Measurements from ENCODE around the gene SKI.

The SKI gene

DNA sequence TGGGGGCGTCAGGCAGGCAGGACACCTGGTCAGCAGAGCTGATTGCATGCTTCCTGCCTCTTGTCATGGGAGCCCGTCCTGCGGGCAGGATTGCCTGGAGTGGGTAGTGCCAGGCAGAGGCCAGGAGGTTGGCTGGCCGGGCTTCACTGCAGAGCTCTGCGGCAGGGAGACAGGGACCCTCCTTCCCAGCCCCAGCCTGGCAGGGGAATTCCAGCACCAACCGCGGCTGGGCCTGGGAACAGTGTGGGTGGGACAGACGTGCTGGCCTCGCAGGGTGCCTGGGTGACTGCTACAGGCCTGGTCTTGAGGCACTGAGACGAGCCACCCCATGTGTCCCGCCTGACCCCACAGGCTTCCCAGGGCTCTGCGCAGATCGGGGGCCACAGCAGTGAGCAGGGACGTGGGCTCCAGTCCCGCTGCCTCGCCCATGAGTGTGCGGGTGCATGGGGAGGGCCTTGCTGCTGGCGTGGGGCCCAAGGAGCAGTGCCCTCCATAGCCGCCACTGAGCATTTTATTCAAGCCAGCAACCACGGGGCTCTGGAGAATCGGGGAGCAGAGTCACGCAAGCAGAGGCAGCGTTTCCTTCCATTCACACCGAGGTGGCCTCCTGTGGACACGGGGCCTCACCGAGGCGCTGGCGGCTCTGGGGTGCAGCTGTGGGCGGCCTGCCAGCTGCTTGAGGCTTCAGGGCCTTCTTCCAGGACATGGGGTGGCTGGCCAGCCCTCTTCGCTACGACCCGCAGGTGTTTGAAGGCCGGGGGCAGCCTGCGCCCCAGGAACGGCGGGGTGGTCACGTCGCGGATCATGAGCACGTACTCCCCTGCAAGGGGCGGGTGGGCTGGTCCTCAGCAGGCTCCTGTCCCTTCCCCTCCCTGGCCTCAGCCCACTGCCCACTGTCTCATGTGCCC, 92.9 kb downstream of the SKI start:
- Histone ChIP-seq H3K27ac (ENCODE audit: low read length) (no peak overlapping the region), H3K9me3 (replicated peaks; ENCODE audit: insufficient read depth, low read length) (no peaks in the 10 kb centered on the region), H3K36me3 (replicated peaks; ENCODE audit: insufficient read depth, low read length) (no peaks in the 10 kb centered on the region), H3K79me2 (ENCODE audit: low read length) (no peaks in the 10 kb centered on the region), H3K27me3 (replicated peaks; ENCODE audit: insufficient read depth, low read length) (peaks cover 96% of the 10 kb centered on the region), H3F3A (ENCODE audit: insufficient read depth, low read length) (no peaks in the 10 kb centered on the region), H3K4me1 (ENCODE audit: low read length) (no peaks in the 10 kb centered on the region), H3K9me2 (replicated peaks; ENCODE audit: insufficient read depth, low read length) (no peaks in the 10 kb centered on the region), H2AFZ (ENCODE audit: low read length) (no peak overlapping the region), H3K4me3 (ENCODE audit: low read length) (no peak overlapping the region), H3K9ac (ENCODE audit: low read length) (no peak overlapping the region), H3K4me2 (ENCODE audit: low read depth, low read length) (no peak overlapping the region), H4K20me1 (ENCODE audit: insufficient read depth, low read length) (no peaks in the 10 kb centered on the region)
- no peak for DNase-seq
- TF ChIP-seq, protein P1, sequence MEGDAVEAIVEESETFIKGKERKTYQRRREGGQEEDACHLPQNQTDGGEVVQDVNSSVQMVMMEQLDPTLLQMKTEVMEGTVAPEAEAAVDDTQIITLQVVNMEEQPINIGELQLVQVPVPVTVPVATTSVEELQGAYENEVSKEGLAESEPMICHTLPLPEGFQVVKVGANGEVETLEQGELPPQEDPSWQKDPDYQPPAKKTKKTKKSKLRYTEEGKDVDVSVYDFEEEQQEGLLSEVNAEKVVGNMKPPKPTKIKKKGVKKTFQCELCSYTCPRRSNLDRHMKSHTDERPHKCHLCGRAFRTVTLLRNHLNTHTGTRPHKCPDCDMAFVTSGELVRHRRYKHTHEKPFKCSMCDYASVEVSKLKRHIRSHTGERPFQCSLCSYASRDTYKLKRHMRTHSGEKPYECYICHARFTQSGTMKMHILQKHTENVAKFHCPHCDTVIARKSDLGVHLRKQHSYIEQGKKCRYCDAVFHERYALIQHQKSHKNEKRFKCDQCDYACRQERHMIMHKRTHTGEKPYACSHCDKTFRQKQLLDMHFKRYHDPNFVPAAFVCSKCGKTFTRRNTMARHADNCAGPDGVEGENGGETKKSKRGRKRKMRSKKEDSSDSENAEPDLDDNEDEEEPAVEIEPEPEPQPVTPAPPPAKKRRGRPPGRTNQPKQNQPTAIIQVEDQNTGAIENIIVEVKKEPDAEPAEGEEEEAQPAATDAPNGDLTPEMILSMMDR (IDR thresholded peaks at IDR 0.05; ENCODE audit: low read length) = no peak
- TF ChIP-seq EZH2 (optimal IDR thresholded peaks at IDR 0.05; ENCODE audit: low read depth, low read length) (no peak), EZH2phosphoT487 (IDR thresholded peaks at IDR 0.05; ENCODE audit: low read length) (no peak)

DNA sequence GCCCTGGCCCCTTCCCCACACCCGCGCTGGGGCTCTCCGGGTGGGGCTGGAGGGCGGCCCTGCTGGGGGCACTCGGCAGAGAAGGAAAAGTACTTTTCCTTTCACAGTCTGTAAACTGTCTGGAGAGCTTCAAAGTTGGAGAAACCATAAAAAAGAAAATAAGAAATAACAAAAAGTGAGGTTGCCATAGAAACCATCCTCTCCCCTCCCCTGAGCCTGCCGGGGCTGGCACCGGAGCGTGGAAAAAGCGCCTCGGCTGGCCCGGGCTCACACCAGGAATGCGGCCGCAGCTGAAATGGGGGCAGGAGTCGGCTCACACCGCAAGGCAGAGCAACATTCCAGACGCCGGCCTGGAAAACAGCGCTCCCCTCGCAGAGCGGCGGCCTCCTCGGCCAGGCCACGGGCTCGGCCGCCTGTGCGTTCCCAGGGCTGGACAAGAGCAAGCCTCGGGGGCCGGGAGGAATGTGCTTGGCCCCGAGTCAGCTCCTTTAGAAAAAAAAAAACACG, 94.0 kb downstream of the SKI start:
- Histone ChIP-seq H3K79me2 (ENCODE audit: low read length) (no peaks in the 10 kb centered on the region), H3K27me3 (replicated peaks; ENCODE audit: insufficient read depth, low read length) (peaks cover 96% of the 10 kb centered on the region), H3K27ac (ENCODE audit: low read length) (no peak overlapping the region), H2AFZ (ENCODE audit: low read length) (no peak overlapping the region), H3K9me3 (replicated peaks; ENCODE audit: insufficient read depth, low read length) (no peaks in the 10 kb centered on the region), H3K4me2 (ENCODE audit: low read depth, low read length) (no peak overlapping the region), H3K9me2 (replicated peaks; ENCODE audit: insufficient read depth, low read length) (no peaks in the 10 kb centered on the region), H3F3A (ENCODE audit: insufficient read depth, low read length) (no peaks in the 10 kb centered on the region), H3K36me3 (replicated peaks; ENCODE audit: insufficient read depth, low read length) (no peaks in the 10 kb centered on the region), H3K4me3 (ENCODE audit: low read length) (no peak overlapping the region), H3K9ac (ENCODE audit: low read length) (no peak overlapping the region), H4K20me1 (ENCODE audit: insufficient read depth, low read length) (no peaks in the 10 kb centered on the region), H3K4me1 (ENCODE audit: low read length) (no peaks in the 10 kb centered on the region)
- TF ChIP-seq, protein P1 (IDR thresholded peaks at IDR 0.05; ENCODE audit: low read length) = no peak
- 0 out of 2 replicates have a peak, but pooled peaks have one; percentile 20 for TF ChIP-seq EZH2phosphoT487 (IDR thresholded peaks at IDR 0.05; ENCODE audit: low read length)
- DNase-seq = no peak

DNA sequence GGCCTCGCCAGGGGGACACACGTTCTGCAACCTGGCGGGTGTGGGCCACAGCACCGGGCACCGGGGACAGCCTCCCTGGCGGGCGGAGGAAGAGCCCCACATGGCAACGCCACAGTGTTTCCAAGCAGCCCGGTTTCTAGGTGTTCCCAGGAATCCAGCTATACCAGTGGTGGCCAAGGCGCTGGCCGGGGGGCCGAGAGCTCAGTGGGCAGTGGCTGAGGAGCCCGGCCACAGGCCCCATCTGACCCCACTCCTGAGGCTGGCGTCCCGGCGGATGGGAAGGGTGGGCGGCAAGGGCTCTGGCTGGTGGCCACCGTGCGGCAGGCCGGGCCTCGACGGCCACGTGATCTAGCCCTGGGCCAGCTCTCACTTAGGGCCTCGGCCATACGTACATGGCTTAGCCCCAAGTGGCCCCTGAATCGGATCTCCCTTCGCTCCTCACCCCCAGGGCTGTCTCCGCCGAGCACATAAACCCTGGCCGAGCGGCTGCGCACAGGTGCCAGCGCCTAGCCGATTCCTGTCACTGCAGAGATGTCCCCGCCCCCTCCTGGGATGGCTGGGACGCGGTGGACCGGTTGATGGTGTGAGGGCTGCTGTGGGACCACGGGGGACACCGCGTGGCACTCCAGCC, 94.6 kb downstream of the SKI start:
- Histone ChIP-seq H3K4me1 (ENCODE audit: low read length) (no peaks in the 10 kb centered on the region), H4K20me1 (ENCODE audit: insufficient read depth, low read length) (no peaks in the 10 kb centered on the region), H3K27ac (ENCODE audit: low read length) (no peak overlapping the region), H3K9me3 (replicated peaks; ENCODE audit: insufficient read depth, low read length) (no peaks in the 10 kb centered on the region), H3K79me2 (ENCODE audit: low read length) (no peaks in the 10 kb centered on the region), H3K9me2 (replicated peaks; ENCODE audit: insufficient read depth, low read length) (no peaks in the 10 kb centered on the region), H3K4me3 (ENCODE audit: low read length) (no peak overlapping the region), H3K9ac (ENCODE audit: low read length) (no peak overlapping the region), H3K27me3 (replicated peaks; ENCODE audit: insufficient read depth, low read length) (peaks cover 96% of the 10 kb centered on the region), H3K36me3 (replicated peaks; ENCODE audit: insufficient read depth, low read length) (no peaks in the 10 kb centered on the region), H3F3A (ENCODE audit: insufficient read depth, low read length) (no peaks in the 10 kb centered on the region), H3K4me2 (ENCODE audit: low read depth, low read length) (no peak overlapping the region), H2AFZ (ENCODE audit: low read length) (no peak overlapping the region)
- no peak for DNase-seq
- TF ChIP-seq, protein P1 (IDR thresholded peaks at IDR 0.05; ENCODE audit: low read length) = no peak
- TF ChIP-seq EZH2phosphoT487 (IDR thresholded peaks at IDR 0.05; ENCODE audit: low read length) (0 out of 2 replicates have a peak, but pooled peaks have one; percentile 3), EZH2 (optimal IDR thresholded peaks at IDR 0.05; ENCODE audit: low read depth, low read length) (no peak)

Measured in MM.1S (cell line).